C1 segment of cervical spinal cord (tissue), 14 donors: ENCODE data around the gene CYB5R4.

Experiments used
- DNase-seq, 14 donors: peaks; one replicate each; lab custom pipeline; 2025; lab: John Stamatoyannopoulos, UW

The CYB5R4 gene

DNA sequence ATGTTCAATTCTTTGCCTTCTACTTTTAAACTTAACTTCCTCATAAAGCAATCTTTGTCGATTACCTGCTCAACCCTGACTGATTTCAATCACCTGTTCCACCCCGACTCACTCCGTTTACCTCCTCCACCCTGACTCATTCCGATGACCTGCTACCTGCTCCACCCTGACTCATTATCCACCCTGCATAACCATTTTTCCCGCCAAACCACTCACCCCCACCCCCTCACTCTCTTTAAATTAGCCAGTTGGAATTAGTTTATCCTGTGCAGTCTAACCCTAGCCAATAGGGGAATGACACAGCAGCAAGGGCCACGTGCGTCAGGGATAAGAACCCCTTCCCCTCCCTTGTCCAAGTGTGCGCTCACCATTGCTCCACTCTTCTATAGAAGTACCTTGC lies 117.4 kb downstream of the CYB5R4 start:
- DNase-seq: no peak

DNA sequence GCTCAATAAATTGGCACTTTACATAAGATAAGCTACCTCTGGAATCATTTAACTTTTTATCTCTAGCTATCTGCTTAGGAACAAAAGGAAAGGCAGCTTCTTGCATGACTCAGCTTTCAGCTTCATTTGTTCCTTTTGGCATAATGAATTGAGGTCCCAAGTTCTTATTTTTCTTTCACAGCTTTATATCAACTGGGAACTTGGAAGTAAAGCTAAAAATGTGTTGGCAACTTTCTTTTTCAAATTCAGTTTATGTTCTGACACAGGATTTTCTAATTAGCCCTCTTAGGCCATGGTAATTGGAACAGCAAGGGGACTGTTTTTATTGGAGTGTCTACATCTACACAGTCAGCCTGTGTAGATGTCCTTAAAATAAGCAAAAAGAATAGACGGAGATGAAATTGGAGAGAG lies 118.8 kb downstream of the CYB5R4 start:
- DNase-seq: no peak

DNA sequence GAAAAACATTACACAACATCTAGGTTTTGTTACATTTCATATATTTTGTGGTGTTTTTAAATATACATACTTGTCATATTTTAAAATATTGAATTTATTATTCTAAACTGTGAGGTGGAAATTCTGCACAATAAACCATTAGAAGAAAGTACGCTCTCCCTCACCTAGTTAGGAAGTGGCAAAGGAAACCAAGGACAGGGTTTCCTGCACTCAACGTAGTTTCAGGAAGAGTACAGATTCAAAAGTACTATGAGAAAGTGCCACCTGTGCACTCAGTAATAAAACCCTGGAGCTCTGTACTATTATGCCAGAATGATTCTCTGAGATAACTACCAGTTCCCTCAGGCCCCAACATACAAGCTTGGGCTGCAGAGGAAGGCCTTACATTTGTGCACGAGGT lies 119.5 kb downstream of the CYB5R4 start:
- no peak for DNase-seq

DNA sequence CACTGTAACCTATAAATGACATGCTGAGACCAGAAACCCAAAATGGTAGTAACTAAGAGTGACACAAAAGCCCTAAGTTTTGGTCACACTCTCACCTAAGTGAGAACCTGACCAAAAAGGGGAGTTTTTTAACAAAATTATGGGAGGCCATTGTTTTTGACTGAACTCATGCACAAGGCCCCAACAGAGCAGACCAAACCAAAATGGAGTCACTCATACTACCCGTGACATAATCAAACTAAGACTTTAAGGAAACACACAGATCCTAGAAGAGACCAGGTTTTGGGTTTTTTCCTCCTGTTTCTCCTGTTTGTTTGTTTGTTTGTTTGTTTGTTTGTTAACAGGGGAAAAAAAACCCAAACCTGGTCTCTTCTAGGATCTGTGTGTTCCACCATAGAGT lies 124.9 kb downstream of the CYB5R4 start:
- no peak for DNase-seq

DNA sequence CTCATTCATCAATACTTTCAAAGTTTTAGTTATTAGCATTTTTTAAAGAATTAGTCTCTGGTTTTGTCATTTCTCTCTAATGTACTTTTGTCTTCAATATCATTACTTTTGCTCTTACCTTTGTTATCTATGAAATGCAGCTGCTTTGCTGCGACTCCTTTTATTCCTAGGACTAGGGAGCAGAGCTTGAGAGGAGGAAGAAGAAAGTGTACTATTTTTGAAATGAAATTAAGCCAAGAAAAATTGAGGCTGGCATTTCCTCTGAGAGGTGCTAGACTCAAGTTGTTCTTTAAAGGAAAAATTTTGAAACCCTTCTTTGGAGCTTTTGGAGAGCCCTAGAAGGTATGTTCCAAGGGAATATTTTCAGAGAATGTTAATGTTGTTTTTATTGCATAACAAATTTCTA lies 125.8 kb downstream of the CYB5R4 start:
- no peak for DNase-seq

DNA sequence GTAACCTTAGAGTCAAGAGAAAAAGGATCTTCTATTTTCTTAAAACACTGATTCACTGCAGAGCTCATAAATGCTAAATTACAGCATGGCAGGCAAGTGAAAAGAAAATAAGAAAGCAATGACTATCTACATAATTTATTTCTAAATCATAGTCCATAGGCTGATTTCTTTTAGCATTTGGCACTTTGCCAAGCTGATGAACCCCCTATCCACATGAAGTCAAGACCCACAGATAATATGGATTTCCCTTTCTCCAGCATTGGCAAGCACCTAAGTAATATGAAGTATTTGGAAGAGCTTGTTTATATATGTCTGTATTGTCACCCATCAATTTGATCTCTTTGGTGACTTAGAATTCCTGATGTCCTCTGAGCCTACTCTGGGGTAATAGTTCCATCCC lies 126.2 kb downstream of the CYB5R4 start:
- DNase-seq: no peak

DNA sequence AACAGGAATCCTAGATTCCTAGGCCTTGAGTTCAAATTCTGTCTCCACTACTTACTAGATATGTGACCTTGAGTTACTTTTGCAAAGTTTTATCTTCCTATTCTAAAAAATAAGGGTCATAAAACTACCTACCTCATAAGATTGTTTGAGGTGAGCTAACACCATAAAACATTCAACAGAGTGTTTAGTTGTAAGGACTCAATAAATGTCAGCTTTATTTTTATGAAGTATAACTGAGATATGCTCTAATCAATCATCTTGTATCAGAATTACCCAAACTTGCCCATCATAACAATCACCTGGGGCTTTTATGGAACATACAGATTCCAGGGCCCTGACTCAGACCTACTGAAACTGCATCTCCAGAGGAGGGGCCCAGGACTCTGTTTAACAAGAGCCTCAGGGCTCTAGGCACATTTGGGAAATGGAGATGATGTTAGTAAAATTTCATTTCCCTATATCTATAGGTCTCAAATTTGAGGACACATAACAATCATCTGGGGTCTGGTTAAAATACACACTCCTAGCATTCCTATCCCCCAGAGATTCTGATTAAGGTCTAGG lies 138.6 kb downstream of the CYB5R4 start:
- DNase-seq: no peak

DNA sequence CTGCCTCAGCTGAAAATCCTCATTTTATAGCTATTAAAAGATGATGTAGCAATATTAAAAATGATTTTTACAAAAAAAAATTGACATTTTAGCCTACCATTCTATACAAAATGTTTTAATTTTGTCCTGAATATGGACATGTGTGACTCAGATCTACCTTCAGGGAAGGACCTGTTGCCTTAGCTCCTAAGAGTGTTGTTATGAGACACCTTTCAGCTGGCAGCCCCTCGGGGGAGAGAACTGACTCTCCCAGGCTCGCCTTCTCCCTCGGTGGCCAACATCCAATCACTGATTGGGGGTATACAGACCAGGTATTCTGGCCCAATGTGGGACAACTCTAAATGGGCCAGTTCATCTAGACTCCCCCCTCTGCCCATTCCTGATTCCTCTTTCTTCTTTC lies 141.6 kb downstream of the CYB5R4 start:
- DNase-seq: no peak

DNA sequence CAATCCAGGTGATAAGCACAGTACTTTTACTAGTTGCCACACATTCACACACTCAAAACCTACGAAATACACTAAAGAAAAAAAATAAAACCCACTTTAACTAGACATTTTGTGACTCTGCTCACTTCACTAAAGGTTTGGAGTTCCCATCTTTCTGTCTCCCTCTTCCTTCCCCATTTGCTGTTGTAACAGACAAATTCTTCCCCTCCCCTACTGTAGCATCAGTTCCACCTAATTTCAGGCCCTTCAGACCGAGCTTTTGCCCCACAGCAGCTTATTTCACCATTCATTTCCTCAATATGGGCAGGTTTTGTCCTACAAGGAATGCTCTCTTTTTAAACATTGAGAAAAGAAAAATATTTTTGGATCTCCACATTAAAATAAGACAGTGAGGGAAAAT lies 142.7 kb downstream of the CYB5R4 start:
- DNase-seq: no peak

DNA sequence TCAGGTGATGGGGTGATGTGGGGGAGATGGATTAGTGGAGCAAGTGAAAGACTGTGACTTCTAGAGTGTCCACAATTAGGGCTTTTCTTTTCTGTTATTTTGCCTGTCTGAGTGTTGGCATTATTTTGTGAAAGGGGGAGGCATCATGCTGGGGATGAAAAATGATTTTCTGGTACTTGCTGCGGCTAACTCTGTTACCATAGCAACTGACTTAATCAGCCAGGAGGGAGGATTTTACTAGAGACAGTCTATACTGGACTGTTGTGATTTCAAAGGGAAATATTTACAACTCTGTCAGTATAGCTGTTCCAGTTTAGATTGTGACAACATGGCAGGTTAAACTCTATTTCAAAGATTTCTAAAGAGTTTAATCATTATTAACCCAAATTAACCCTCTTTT lies 143.6 kb downstream of the CYB5R4 start:
- peak in 1 of 14 donors; percentile 3 for DNase-seq

DNA sequence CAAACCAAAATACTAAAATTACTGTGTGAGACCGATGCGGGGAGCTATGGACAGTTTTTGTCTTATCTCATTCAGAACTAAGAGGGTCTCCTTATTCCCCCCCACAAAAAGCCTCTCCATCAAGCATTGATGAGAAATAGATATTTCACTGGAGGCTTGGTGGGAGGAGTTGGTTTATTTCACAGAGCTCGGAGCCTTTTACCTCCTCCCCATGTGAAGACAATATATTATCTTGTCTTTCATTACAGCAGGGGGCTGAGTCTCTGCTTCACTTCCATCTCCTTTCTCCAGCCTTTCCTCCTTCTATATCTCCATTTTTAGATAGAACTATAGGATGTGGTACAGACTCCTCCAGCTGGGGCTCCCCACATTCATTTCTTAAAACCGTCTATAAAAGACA lies 144.2 kb downstream of the CYB5R4 start:
- no peak for DNase-seq

DNA sequence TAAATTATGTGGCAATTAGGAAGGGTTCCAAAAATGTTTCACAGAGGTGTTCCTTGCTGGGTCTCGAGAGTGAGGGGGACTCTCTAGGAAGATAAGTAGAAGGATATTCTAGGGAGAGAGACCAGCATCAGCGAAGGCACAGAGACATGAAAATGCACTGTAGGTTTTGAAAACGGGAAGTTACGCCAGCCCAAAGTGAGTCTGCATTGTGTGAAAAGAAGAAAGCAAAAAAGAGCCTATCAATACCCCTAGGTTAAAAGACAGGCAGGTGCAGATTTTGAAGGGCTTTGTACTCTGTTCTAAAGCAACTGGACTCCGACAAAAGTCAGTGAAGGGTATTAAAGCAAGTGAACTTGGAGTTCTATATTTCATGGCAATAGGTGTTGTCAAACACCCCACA lies 148.4 kb downstream of the CYB5R4 start:
- no peak for DNase-seq

DNA sequence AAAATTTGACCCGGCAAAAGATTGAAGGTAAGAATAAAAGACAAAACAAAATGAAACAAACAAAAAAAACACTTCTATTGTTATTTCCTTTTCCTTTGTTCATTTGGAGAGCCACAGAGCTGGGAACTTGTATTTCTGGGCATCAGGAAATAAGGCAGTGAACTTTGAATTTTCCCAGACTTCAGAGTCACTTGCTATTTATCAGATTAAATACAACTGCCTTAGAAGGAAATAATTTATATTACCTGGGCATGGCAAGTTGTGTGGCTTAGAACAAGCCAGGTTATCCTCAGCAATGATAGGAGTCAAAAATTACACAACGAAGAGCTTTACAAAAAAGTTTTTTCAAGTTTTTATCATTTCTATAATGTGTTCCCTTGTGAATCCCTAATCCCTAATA lies 153.9 kb downstream of the CYB5R4 start:
- no peak for DNase-seq

DNA sequence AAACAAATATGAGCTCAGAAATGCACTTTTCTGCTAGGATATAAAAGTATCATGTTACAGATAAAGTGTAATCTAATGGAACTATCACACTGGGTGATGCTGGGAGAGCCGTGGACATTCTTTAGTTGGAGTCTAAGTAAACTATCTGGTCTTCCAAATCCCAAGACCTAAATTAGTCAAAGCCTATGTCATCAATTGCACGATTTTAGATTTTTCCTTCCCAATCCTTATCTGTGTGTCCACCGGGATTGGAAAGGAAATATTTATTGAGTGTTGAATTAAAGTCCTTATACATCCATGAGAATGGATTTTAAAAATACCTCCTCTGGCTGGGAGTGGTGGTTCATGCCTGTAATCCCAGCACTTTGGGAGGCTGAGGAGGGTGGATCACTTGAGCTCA lies 154.4 kb downstream of the CYB5R4 start:
- no peak for DNase-seq

DNA sequence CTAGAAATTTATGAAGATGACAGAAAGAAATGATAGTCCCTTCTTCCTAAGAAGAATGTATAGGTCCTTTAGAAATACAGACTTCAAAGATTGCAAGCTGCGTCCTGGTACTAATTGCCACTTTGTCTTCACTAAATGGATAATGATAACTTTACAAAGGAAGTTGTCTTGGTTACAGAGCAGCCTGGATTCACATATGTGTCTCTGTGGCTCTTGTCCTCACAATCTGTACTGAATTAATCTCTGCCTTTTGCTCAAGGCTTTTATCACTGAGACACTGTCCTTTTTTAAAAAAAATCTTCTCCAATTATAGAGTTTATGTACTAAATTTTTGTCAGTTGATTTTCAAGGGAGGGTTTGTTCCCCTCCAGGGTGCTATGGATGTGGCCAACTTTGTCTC lies 156.5 kb downstream of the CYB5R4 start:
- DNase-seq: no peak
